HepG2 (cell line): ENCODE data around the gene RELL2. TPM values are rescaled to one million over a fixed set of nuclear protein-coding genes. Genes with fewer than 3 reads are reported as not detected.

Source experiments
- FOXA1 ChIP-seq, 2 experiments: fragments of 450-650 bp in 1 of 2; sonication (generic) in 1 of 2; formaldehyde crosslinking in 1 of 2; IDR thresholded peaks; 2 replicates each; pipeline versions ENCODE4 v1.4.0 to v1.6.1; 2016 to 2020; ENCODE audit warnings: missing genetic modification reagents in 1 of 2
- FOXC1 ChIP-seq: sonication (generic); formaldehyde crosslinking; IDR thresholded peaks from 2 replicates; pipeline ENCODE4 v1.8.0; 2022; ENCODE audit warnings: mild to moderate bottlenecking, missing genetic modification reagents, borderline replicate concordance
- GABPA ChIP-seq, 2 experiments: IDR thresholded peaks; 2 replicates each; pipeline ENCODE4 v1.6.1; 2011 to 2016; ENCODE audit warnings: low read depth in 2 of 2, low read length in 1 of 2, missing biosample characterization in 1 of 2, missing genetic modification characterization in 1 of 2
- GMEB1 ChIP-seq: sonication (generic); formaldehyde crosslinking; IDR thresholded peaks from 2 replicates; pipeline ENCODE4 v1.5.1; 2020; ENCODE audit warnings: missing genetic modification reagents, mild to moderate bottlenecking, borderline replicate concordance
- HOXA5 ChIP-seq: sonication (generic); formaldehyde crosslinking; IDR thresholded peaks from 2 replicates; pipeline ENCODE4 v1.4.0; 2020; ENCODE audit warnings: missing genetic modification reagents
- IKZF5 ChIP-seq: IDR thresholded peaks from 2 replicates; pipeline ENCODE4 v1.6.1; 2018; ENCODE audit warnings: missing genetic modification reagents, mild to moderate bottlenecking, missing compliant biosample characterization
- JUND ChIP-seq: sonication (generic); formaldehyde crosslinking; IDR thresholded peaks from 2 replicates; pipeline ENCODE4 v1.8.0; 2022; ENCODE audit warnings: mild to moderate bottlenecking, missing genetic modification reagents
- KLF11 ChIP-seq: IDR thresholded peaks from 2 replicates; pipeline ENCODE4 v1.6.1; 2016; ENCODE audit warnings: missing compliant biosample characterization
- MYNN ChIP-seq: sonication (generic); formaldehyde crosslinking; IDR thresholded peaks from 2 replicates; pipeline ENCODE4 v1.4.0; 2020; ENCODE audit warnings: mild to moderate bottlenecking, low read depth, missing genetic modification reagents
- REXO4 ChIP-seq: sonication (generic); formaldehyde crosslinking; IDR thresholded peaks from 2 replicates; pipeline ENCODE4 v1.8.0; 2022; ENCODE audit warnings: missing genetic modification reagents, mild to moderate bottlenecking, borderline replicate concordance
- RXRB ChIP-seq: IDR thresholded peaks from 2 replicates; pipeline ENCODE4 v1.6.1; 2016; ENCODE audit warnings: borderline replicate concordance, missing genetic modification reagents, missing compliant biosample characterization
- ZGPAT ChIP-seq: IDR thresholded peaks from 2 replicates; pipeline ENCODE4 v1.6.1; 2016; ENCODE audit warnings: mild to moderate bottlenecking
- ZMYM3 ChIP-seq: sonication (generic); formaldehyde crosslinking; IDR thresholded peaks from 2 replicates; pipeline ENCODE4 v1.5.1; 2020; ENCODE audit warnings: mild to moderate bottlenecking, missing genetic modification reagents
- ZNF160 ChIP-seq: sonication (generic); formaldehyde crosslinking; IDR thresholded peaks from 2 replicates; pipeline ENCODE4 v1.8.0; 2022; ENCODE audit warnings: mild to moderate bottlenecking, inconsistent platforms, missing genetic modification reagents
- ZNF790 ChIP-seq: sonication (generic); formaldehyde crosslinking; IDR thresholded peaks from 2 replicates; pipeline ENCODE4 v1.8.0; 2022; ENCODE audit warnings: missing genetic modification reagents, mild to moderate bottlenecking, borderline replicate concordance
- ZSCAN29 ChIP-seq: sonication (generic); formaldehyde crosslinking; conservative IDR thresholded peaks from 2 replicates; pipeline ENCODE4 v1.4.0; 2020; ENCODE audit warnings: mild to moderate bottlenecking, missing genetic modification reagents
- polyA plus RNA-seq, 8 experiments: library from polyadenylated mRNA; depleted of rRNA in 3 of 8; stranded (reverse) in 7 of 8; unstranded in 1 of 8; fragments of >200 nt; fragmentation: Illumina TruSeq in 4 of 8; extraction: Trizol in 4 of 8; gene quantifications; 2 replicates each; pipeline versions ENCODE4 v1.2.1 to v1.2.3, GENCODE V29; 2011 to 2016; ENCODE audit warnings: low read depth in 4 of 8, missing spikeins in 1 of 8, mixed read lengths in 1 of 8; ENCODE audit not compliant: insufficient read depth in 1 of 8
- total RNA-seq, 5 experiments: library from RNA; depleted of rRNA; stranded (reverse); fragments of >200 nt; fragmentation: Illumina TruSeq; extraction: Trizol; gene quantifications; 2 replicates each; pipeline ENCODE4 v1.2.3, GENCODE V29; 2016; ENCODE audit warnings: low read depth in 1 of 5
- TF ChIP-seq, protein P1 (sequence below): fragments of 450-650 bp; IDR thresholded peaks from 2 replicates; pipeline ENCODE4 v1.6.1; 2017
- TF ChIP-seq, protein P2 (sequence below): sonication (generic); formaldehyde crosslinking; conservative IDR thresholded peaks from 2 replicates; pipeline ENCODE4 v1.8.0; 2022; ENCODE audit warnings: mild to moderate bottlenecking, moderate library complexity, missing genetic modification reagents
- TF ChIP-seq, protein P3 (sequence below): sonication (generic); formaldehyde crosslinking; IDR thresholded peaks from 2 replicates; pipeline ENCODE4 v1.9.0; 2021; ENCODE audit warnings: missing genetic modification reagents, mild to moderate bottlenecking, borderline replicate concordance

Gene RELL2
- total and polyA plus RNA-seq, 2 of the 13 experiments (the other 11 are each of a cell fraction or from before 2014, with no cell fraction given) = 6.4 to 8.3 TPM

DNA sequence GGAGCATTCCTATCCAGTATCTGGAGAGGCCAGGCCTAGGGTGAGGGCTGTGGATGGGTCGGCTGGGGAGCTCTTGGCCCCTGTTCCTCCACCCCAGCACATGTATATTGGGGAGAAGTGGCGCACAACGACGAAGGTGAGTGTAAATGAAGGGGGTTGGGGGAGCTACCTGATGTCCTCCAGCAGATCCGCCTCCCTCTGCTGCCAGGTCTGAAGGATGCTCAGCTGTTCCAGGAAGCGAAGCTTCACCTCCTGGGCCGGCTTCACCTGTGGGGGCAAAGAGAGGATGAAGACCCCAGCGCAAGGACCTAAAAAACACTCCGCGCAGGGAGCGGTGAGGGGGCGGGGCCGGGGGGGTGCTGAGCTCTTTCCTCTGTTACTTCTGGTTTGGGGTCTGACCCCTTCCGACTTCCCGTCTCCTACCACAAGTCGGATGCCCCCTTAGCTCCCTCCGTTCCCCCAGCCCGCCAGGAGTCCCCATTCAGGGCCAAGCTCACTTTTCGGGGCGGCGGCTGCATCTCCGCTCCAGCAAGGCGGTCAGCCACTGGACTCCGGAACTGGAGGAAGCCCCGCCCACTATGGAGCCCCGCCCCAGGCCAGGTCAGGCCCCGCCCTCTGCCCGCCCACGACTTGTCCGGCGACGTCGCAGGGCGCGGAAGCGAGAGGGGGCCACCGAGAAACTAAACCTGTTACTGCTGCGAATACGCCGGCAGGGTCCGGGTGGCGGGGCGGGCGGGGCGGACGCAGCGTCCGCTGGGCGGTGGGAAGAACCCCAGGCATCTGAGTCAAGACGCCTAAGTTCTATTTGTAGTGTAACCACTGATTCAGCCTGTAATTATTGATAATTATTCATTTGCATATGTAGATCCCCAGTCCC, 14.3 kb downstream of the RELL2 start, which contains the start of gene FCHSD1 (continued):
- TF ChIP-seq REXO4 = no peak
- no peak for TF ChIP-seq JUND
- TF ChIP-seq ZNF160 (CRISPR knock-in tag) = no peak
- TF ChIP-seq, protein P1, sequence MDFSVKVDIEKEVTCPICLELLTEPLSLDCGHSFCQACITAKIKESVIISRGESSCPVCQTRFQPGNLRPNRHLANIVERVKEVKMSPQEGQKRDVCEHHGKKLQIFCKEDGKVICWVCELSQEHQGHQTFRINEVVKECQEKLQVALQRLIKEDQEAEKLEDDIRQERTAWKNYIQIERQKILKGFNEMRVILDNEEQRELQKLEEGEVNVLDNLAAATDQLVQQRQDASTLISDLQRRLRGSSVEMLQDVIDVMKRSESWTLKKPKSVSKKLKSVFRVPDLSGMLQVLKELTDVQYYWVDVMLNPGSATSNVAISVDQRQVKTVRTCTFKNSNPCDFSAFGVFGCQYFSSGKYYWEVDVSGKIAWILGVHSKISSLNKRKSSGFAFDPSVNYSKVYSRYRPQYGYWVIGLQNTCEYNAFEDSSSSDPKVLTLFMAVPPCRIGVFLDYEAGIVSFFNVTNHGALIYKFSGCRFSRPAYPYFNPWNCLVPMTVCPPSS = no peak
- TF ChIP-seq FOXA1 (IDR thresholded peaks at IDR 0.05) = no peak
- no peak for TF ChIP-seq FOXA1 (CRISPR knock-in tag; IDR thresholded peaks at IDR 0.05)
- TF ChIP-seq, protein P2, sequence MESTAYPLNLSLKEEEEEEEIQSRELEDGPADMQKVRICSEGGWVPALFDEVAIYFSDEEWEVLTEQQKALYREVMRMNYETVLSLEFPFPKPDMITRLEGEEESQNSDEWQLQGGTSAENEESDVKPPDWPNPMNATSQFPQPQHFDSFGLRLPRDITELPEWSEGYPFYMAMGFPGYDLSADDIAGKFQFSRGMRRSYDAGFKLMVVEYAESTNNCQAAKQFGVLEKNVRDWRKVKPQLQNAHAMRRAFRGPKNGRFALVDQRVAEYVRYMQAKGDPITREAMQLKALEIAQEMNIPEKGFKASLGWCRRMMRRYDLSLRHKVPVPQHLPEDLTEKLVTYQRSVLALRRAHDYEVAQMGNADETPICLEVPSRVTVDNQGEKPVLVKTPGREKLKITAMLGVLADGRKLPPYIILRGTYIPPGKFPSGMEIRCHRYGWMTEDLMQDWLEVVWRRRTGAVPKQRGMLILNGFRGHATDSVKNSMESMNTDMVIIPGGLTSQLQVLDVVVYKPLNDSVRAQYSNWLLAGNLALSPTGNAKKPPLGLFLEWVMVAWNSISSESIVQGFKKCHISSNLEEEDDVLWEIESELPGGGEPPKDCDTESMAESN = no peak
- TF ChIP-seq ZSCAN29 (CRISPR knock-in tag) = no peak
- TF ChIP-seq GMEB1 (CRISPR knock-in tag) = peak; percentile 51; the same call in 1 of the 2 replicates
- no peak for TF ChIP-seq MYNN (CRISPR knock-in tag)
- no peak for TF ChIP-seq KLF11 (CRISPR knock-in tag)
- no peak for TF ChIP-seq ZNF790
- TF ChIP-seq ZGPAT (CRISPR knock-in tag) = peak; percentile 25; the same call in 1 of the 2 replicates
- no peak for TF ChIP-seq FOXC1
- no peak for TF ChIP-seq ZMYM3
- TF ChIP-seq GABPA (IDR thresholded peaks at IDR 0.05; ENCODE audit: low read depth, low read length) = no peak
- TF ChIP-seq GABPA (CRISPR knock-in tag; IDR thresholded peaks at IDR 0.05; ENCODE audit: low read depth) = 0 out of 2 replicates have a peak, but pooled peaks have one; percentile 31
- TF ChIP-seq IKZF5 = no peak
- no peak for TF ChIP-seq HOXA5 (CRISPR knock-in tag)
- TF ChIP-seq RXRB (CRISPR knock-in tag) = no peak
- TF ChIP-seq, protein P3, sequence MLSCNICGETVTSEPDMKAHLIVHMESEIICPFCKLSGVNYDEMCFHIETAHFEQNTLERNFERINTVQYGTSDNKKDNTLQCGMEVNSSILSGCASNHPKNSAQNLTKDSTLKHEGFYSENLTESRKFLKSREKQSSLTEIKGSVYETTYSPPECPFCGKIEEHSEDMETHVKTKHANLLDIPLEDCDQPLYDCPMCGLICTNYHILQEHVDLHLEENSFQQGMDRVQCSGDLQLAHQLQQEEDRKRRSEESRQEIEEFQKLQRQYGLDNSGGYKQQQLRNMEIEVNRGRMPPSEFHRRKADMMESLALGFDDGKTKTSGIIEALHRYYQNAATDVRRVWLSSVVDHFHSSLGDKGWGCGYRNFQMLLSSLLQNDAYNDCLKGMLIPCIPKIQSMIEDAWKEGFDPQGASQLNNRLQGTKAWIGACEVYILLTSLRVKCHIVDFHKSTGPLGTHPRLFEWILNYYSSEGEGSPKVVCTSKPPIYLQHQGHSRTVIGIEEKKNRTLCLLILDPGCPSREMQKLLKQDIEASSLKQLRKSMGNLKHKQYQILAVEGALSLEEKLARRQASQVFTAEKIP (CRISPR knock-in tag) = no peak
